ENCODE results near the gene WDR70.
A peak's percentile ranks its signal among the peaks of the same experiment; 100 is the strongest.
"Not testable (repeated sequence)": the region's sequence is repeated elsewhere in the genome, so short reads cannot be mapped to it uniquely, and the experiment has no call there.

The WDR70 gene

GRCh38 chr5:37694333-37694732 lies 315.2 kb downstream of the WDR70 start:
- not testable (repeated sequence) for H2BK12ac ChIP-seq (ENCODE audit: low read length); H3K79me1 ChIP-seq (ENCODE audit: low read length); H3K23ac ChIP-seq (ENCODE audit: low read length); H3K36me3 ChIP-seq (ENCODE audit: control insufficient read depth in 1 of 2, insufficient read depth in 2 of 2, low read length in 2 of 2); H3K4me3 ChIP-seq (ENCODE audit: low read depth, low read length); H3K18ac ChIP-seq (ENCODE audit: low read length); H3K79me2 ChIP-seq (ENCODE audit: control insufficient read depth, insufficient read depth, low read length, poor library complexity); H3K4me2 ChIP-seq (ENCODE audit: low read length); H3K14ac ChIP-seq (ENCODE audit: low read length); H3K4ac ChIP-seq (ENCODE audit: low read depth, low read length); H2BK120ac ChIP-seq (ENCODE audit: insufficient read depth, low read length, poor library complexity); H2AFZ ChIP-seq (ENCODE audit: insufficient read depth, low read length, poor library complexity); H3K9me3 ChIP-seq (ENCODE audit: insufficient read depth, low read depth, low read length); H4K8ac ChIP-seq (ENCODE audit: low read depth, low read length); H3K27ac ChIP-seq (ENCODE audit: low read depth, low read length); H2BK5ac ChIP-seq (ENCODE audit: low read depth, low read length, poor library complexity); H3K27me3 ChIP-seq (ENCODE audit: insufficient read depth, low read length); DNase-seq; H4K91ac ChIP-seq (ENCODE audit: low read depth, low read length); H3K4me1 ChIP-seq (ENCODE audit: control insufficient read depth in 1 of 2, insufficient read depth in 2 of 2, low read length in 2 of 2); H4K12ac ChIP-seq (ENCODE audit: low read depth, low read length); H2AK5ac ChIP-seq (ENCODE audit: low read length); H3K9ac ChIP-seq (ENCODE audit: low read length)
- WGBS (ENCODE audit: extremely low coverage, insufficient coverage, insufficient read length), result no CpG with 5 or more reads among the region's 5 CpGs

DNA sequence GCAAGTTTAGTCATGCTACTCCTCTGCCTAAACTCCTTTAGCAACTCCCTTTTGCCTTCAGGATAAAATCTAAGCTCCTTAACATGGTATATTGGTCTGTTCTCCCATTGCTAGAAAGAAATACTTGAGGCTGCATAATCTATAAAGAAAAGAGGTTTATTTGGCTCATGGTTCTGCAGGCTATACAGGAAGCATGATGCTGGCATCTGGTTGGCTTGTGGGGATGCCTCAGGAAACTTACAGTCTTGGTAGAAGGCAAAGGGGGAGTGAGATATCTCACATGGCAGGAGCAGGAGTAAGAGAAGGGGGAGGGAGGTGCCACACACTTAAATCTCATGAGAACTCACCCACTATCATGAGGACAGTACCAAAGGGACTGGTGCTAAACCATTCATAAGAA lies 315.7 kb downstream of the WDR70 start:
- H3K4ac ChIP-seq (ENCODE audit: low read depth, low read length), result no peak overlapping the region
- H3K79me1 ChIP-seq (ENCODE audit: low read length), result no peaks in the 10 kb centered on the region
- no peak for DNase-seq
- H3K14ac ChIP-seq (ENCODE audit: low read length), result no peak overlapping the region
- no peak overlapping the region for H3K9ac ChIP-seq (ENCODE audit: low read length)
- peaks cover 0 to 2% of the 10 kb centered on the region in 2 experiments for H3K4me1 ChIP-seq (ENCODE audit: control insufficient read depth in 1 of 2, insufficient read depth in 2 of 2, low read length in 2 of 2)
- no peak overlapping the region for H3K4me2 ChIP-seq (ENCODE audit: low read length)
- H2AK5ac ChIP-seq (ENCODE audit: low read length), result no peak overlapping the region
- H2BK120ac ChIP-seq (ENCODE audit: insufficient read depth, low read length, poor library complexity), result no peak overlapping the region
- H3K9me3 ChIP-seq (ENCODE audit: insufficient read depth, low read depth, low read length), result no peaks in the 10 kb centered on the region
- no peak overlapping the region for H3K27ac ChIP-seq (ENCODE audit: low read depth, low read length)
- H4K91ac ChIP-seq (ENCODE audit: low read depth, low read length), result no peak overlapping the region
- no peak overlapping the region for H2BK5ac ChIP-seq (ENCODE audit: low read depth, low read length, poor library complexity)
- no peak overlapping the region for H3K23ac ChIP-seq (ENCODE audit: low read length)
- no peaks in the 10 kb centered on the region for H3K79me2 ChIP-seq (ENCODE audit: control insufficient read depth, insufficient read depth, low read length, poor library complexity)
- H2AFZ ChIP-seq (ENCODE audit: insufficient read depth, low read length, poor library complexity), result no peak overlapping the region
- no peak overlapping the region for H2BK12ac ChIP-seq (ENCODE audit: low read length)
- H3K4me3 ChIP-seq (ENCODE audit: low read depth, low read length), result no peak overlapping the region
- no peak overlapping the region for H4K8ac ChIP-seq (ENCODE audit: low read depth, low read length)
- no peaks in the 10 kb centered on the region for H3K27me3 ChIP-seq (ENCODE audit: insufficient read depth, low read length)
- no peak overlapping the region for H4K12ac ChIP-seq (ENCODE audit: low read depth, low read length)
- no peak overlapping the region for H3K18ac ChIP-seq (ENCODE audit: low read length)
- H3K36me3 ChIP-seq (ENCODE audit: control insufficient read depth in 1 of 2, insufficient read depth in 2 of 2, low read length in 2 of 2), result no peaks in the 10 kb centered on the region

GRCh38 chr5:37695647-37696046 lies 316.5 kb downstream of the WDR70 start:
- no CpG with 5 or more reads among the region's 3 CpGs for WGBS (ENCODE audit: extremely low coverage, insufficient coverage, insufficient read length)

GRCh38 chr5:37696190-37697021 lies 317.3 kb downstream of the WDR70 start:
- no peak overlapping the region for H2BK12ac ChIP-seq (ENCODE audit: low read length)
- no peak overlapping the region for H3K4me2 ChIP-seq (ENCODE audit: low read length)
- H3K14ac ChIP-seq (ENCODE audit: low read length), result no peak overlapping the region
- no peak overlapping the region for H4K12ac ChIP-seq (ENCODE audit: low read depth, low read length)
- no peak overlapping the region for H3K27ac ChIP-seq (ENCODE audit: low read depth, low read length)
- no peak overlapping the region for H4K91ac ChIP-seq (ENCODE audit: low read depth, low read length)
- no peaks in the 10 kb centered on the region for H3K79me1 ChIP-seq (ENCODE audit: low read length)
- no peak overlapping the region for H2BK5ac ChIP-seq (ENCODE audit: low read depth, low read length, poor library complexity)
- peaks cover 0 to 2% of the 10 kb centered on the region in 2 experiments for H3K4me1 ChIP-seq (ENCODE audit: control insufficient read depth in 1 of 2, insufficient read depth in 2 of 2, low read length in 2 of 2)
- H2BK120ac ChIP-seq (ENCODE audit: insufficient read depth, low read length, poor library complexity), result no peak overlapping the region
- no peak overlapping the region for H3K4ac ChIP-seq (ENCODE audit: low read depth, low read length)
- no peak overlapping the region for H3K9ac ChIP-seq (ENCODE audit: low read length)
- no peaks in the 10 kb centered on the region for H3K79me2 ChIP-seq (ENCODE audit: control insufficient read depth, insufficient read depth, low read length, poor library complexity)
- DNase-seq, result peak; percentile 73 to 80
- no peak overlapping the region for H3K4me3 ChIP-seq (ENCODE audit: low read depth, low read length)
- H3K36me3 ChIP-seq (ENCODE audit: control insufficient read depth in 1 of 2, insufficient read depth in 2 of 2, low read length in 2 of 2), result no peaks in the 10 kb centered on the region
- H4K8ac ChIP-seq (ENCODE audit: low read depth, low read length), result no peak overlapping the region
- H3K23ac ChIP-seq (ENCODE audit: low read length), result no peak overlapping the region
- no peak overlapping the region for H3K18ac ChIP-seq (ENCODE audit: low read length)
- H2AFZ ChIP-seq (ENCODE audit: insufficient read depth, low read length, poor library complexity), result no peak overlapping the region
- H3K9me3 ChIP-seq (ENCODE audit: insufficient read depth, low read depth, low read length), result no peaks in the 10 kb centered on the region
- WGBS (ENCODE audit: extremely low coverage, insufficient coverage, insufficient read length), result no CpG with 5 or more reads among the region's 5 CpGs
- H2AK5ac ChIP-seq (ENCODE audit: low read length), result no peak overlapping the region
- no peaks in the 10 kb centered on the region for H3K27me3 ChIP-seq (ENCODE audit: insufficient read depth, low read length)

More at GRCh38 chr5:37695647-37696046, 316.5 kb downstream of the WDR70 start:
- no peaks in the 10 kb centered on the region for H3K27me3 ChIP-seq (ENCODE audit: insufficient read depth, low read length)
- H3K27ac ChIP-seq (ENCODE audit: low read depth, low read length), result no peak overlapping the region
- no peak overlapping the region for H3K9ac ChIP-seq (ENCODE audit: low read length)
- no peaks in the 10 kb centered on the region for H3K36me3 ChIP-seq (ENCODE audit: control insufficient read depth in 1 of 2, insufficient read depth in 2 of 2, low read length in 2 of 2)
- H3K79me2 ChIP-seq (ENCODE audit: control insufficient read depth, insufficient read depth, low read length, poor library complexity), result no peaks in the 10 kb centered on the region
- H4K12ac ChIP-seq (ENCODE audit: low read depth, low read length), result no peak overlapping the region
- H2BK5ac ChIP-seq (ENCODE audit: low read depth, low read length, poor library complexity), result no peak overlapping the region
- no peak for DNase-seq
- H3K4me3 ChIP-seq (ENCODE audit: low read depth, low read length), result no peak overlapping the region
- no peak overlapping the region for H3K4me2 ChIP-seq (ENCODE audit: low read length)
- no peak overlapping the region for H2AFZ ChIP-seq (ENCODE audit: insufficient read depth, low read length, poor library complexity)
- no peak overlapping the region for H3K18ac ChIP-seq (ENCODE audit: low read length)
- H3K4me1 ChIP-seq (ENCODE audit: control insufficient read depth in 1 of 2, insufficient read depth in 2 of 2, low read length in 2 of 2), result peaks cover 0 to 2% of the 10 kb centered on the region in 2 experiments
- H3K79me1 ChIP-seq (ENCODE audit: low read length), result no peaks in the 10 kb centered on the region
- H3K9me3 ChIP-seq (ENCODE audit: insufficient read depth, low read depth, low read length), result no peaks in the 10 kb centered on the region
- H3K23ac ChIP-seq (ENCODE audit: low read length), result no peak overlapping the region
- no peak overlapping the region for H2BK12ac ChIP-seq (ENCODE audit: low read length)
- no peak overlapping the region for H4K8ac ChIP-seq (ENCODE audit: low read depth, low read length)
- H3K4ac ChIP-seq (ENCODE audit: low read depth, low read length), result no peak overlapping the region
- H2BK120ac ChIP-seq (ENCODE audit: insufficient read depth, low read length, poor library complexity), result no peak overlapping the region
- H2AK5ac ChIP-seq (ENCODE audit: low read length), result no peak overlapping the region
- no peak overlapping the region for H3K14ac ChIP-seq (ENCODE audit: low read length)
- no peak overlapping the region for H4K91ac ChIP-seq (ENCODE audit: low read depth, low read length)
